Measurements from ENCODE around the gene TNFAIP8. TPM values are rescaled to one million over a fixed set of nuclear protein-coding genes. Genes with fewer than 3 reads are reported as not detected.
A peak's percentile ranks its signal among the peaks of the same experiment; 100 is the strongest.

Gene TNFAIP8
- total and polyA plus RNA-seq, 10 of the 15 experiments (the other 5 are each of a cell fraction or from before 2014, with no cell fraction given), result 124 to 324 (median 177) TPM

DNA sequence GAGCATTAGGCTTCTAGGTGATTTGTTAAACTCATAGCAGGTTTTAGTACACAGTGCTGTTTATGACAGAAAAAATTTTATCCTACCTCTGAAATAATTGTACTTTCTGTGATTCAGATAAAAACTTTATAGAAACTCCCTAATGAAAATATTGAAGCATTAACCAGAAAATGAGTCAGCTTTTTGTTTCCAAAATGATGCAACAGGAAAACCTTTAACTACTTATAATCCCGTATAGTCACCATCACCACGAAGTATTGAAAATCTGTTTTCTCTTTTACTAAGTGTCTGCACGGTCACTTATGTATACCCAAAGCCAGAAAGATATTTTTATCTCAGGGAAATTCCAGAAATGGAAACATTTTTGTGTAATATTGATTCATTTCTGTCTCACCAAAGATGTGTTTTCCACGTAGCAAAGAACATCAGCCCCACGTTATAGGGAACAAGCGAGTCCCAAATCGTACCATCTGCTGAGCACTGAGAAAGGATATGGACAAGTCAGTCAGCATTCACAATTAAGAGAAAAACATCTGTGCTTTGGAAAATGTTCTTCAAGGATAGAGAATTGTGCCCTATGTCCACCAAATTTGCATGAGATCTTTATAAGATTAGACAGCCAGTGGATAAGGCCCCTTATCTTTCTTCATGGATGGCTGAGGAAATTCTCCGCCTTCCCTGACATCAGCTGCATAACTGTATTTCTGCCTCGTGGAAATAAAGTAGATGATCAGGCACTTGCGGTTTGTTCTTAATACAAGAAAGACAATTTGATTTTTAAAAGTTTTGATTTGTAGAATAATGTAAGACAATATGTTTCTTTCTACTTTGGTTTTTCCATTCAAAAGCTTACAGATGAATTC, 41.9 kb downstream of the TNFAIP8 start:
- ChIA-PET SMC1A (ENCODE audit: uncharacterized antibody, unreplicated experiment) (interaction anchor here (0.8 to 26.7 kb wide), 16 partner anchors 9 to 367 kb away, joined by 3 to 583 read pairs (median 4); partner anchors contain the start of gene TNFAIP8), RAD21 (ENCODE audit: unreplicated experiment) (interaction anchor here (1.1 to 5.1 kb wide), 9 partner anchors 14 to 61 kb away, joined by 3 to 22 read pairs (median 4); no protein-coding TSS in a partner anchor), CTCF (interaction anchor here (2.8 to 6.3 kb wide), 4 partner anchors 11 to 82 kb away, joined by 9 to 80 read pairs (median 18); no protein-coding TSS in a partner anchor), POLR2A (interaction anchor here (0.6 to 1.6 kb wide), 7 partner anchors 12 to 336 kb away, joined by 3 to 9 read pairs (median 4); partner anchors contain the start of gene TNFAIP8)
- no peaks in the 10 kb centered on the region for H3K27me3 ChIP-seq (replicated peaks in 1 of 2; ENCODE audit: control insufficient read depth in 2 of 2, insufficient read depth in 2 of 2, low read length in 1 of 2)
- H3K9ac ChIP-seq (ENCODE audit: control insufficient read depth, insufficient read depth, low read length), result peak overlapping the region; percentile 31; the same call in 1 of the 2 replicates
- peaks cover 4 to 5% of the 10 kb centered on the region in 2 experiments; a peak in 3 of 4 replicates for H3K36me3 ChIP-seq (ENCODE audit: control insufficient read depth in 2 of 2, insufficient read depth in 2 of 2, low read length in 1 of 2)
- H2AFZ ChIP-seq (ENCODE audit: control insufficient read depth, low read depth, low read length), result no peak overlapping the region
- peaks cover 65% of the 10 kb centered on the region for H3K4me1 ChIP-seq (ENCODE audit: control insufficient read depth, insufficient read depth, low read length)
- no TSS peak for BruUV-seq (replicated peaks)
- H3K4me3 ChIP-seq, result 0 out of 2 replicates have a peak overlapping the region, but pooled peaks have one; percentile 1
- in situ Hi-C loops (cut with MboI) (loop anchor here (5.0 kb wide), 1 partner anchor 75 kb away; no protein-coding TSS in a partner anchor), intact Hi-C loops (cut with micrococcal nuclease; ENCODE audit: unreplicated experiment) (loop anchor here (1.0 to 5.0 kb wide), 5 partner anchors 31 to 325 kb away; partner anchors contain the start of genes DMXL1 and TNFAIP8)
- peaks cover 1% of the 10 kb centered on the region; the same call in 1 of the 2 replicates for H4K20me1 ChIP-seq (ENCODE audit: control insufficient read depth, insufficient read depth)
- DNase-seq (ENCODE audit: low read depth, low spot score) (peak; percentile 81), ATAC-seq (peak; percentile 73), FAIRE-seq (peak; percentile 49)
- 3% methylated on average over 10 of the region's 10 CpGs for WGBS (ENCODE audit: insufficient coverage, insufficient replicate concordance, low lambda C conversion rate, missing lambda C conversion rate)
- peak overlapping the region; percentile 83 for H3K27ac ChIP-seq (ENCODE audit: control insufficient read depth, insufficient read depth)
- H3K4me2 ChIP-seq (ENCODE audit: control insufficient read depth, insufficient read depth), result peak overlapping the region; percentile 52
- H3K9me3 ChIP-seq (replicated peaks; ENCODE audit: control insufficient read depth, insufficient read depth, low read length), result no peaks in the 10 kb centered on the region
- H3K79me2 ChIP-seq (ENCODE audit: control insufficient read depth, insufficient read depth, low read length), result peaks cover 43% of the 10 kb centered on the region
- TF ChIP-seq SREBF1 (IDR thresholded peaks at IDR 0.05; ENCODE audit: low read length) (no peak), SPI1 (IDR thresholded peaks at IDR 0.05; ENCODE audit: borderline replicate concordance, insufficient read depth, low read depth, low read length) (no peak), STAT3 (IDR thresholded peaks at IDR 0.05; ENCODE audit: low read depth, low read length) (peak; percentile 86; the same call in 1 of the 2 replicates), KDM1A (IDR thresholded peaks at IDR 0.05; ENCODE audit: borderline replicate concordance) (no peak), ZNF274 (IDR thresholded peaks at IDR 0.05; ENCODE audit: insufficient read depth, insufficient read length) (no peak), ZNF384 (IDR thresholded peaks at IDR 0.05; ENCODE audit: borderline replicate concordance, low read depth, low read length) (no peak), CHD4 (IDR thresholded peaks at IDR 0.05) (no peak), POLR2AphosphoS5 (IDR thresholded peaks at IDR 0.05; ENCODE audit: low read length) (peak; percentile 47), HDAC6 (IDR thresholded peaks at IDR 0.05; ENCODE audit: unreplicated experiment) (no peak), RBBP5 (conservative IDR thresholded peaks at IDR 0.05) (no peak), RELA (IDR thresholded peaks at IDR 0.05; ENCODE audit: borderline replicate concordance, partially characterized antibody) (peak; percentile 98), POLR2A (IDR thresholded peaks at IDR 0.05; ENCODE audit: low read depth, low read length) (no peak), ETV6 (conservative IDR thresholded peaks at IDR 0.05 in 1 of 2, IDR thresholded peaks at IDR 0.05 in 1 of 2; ENCODE audit: borderline replicate concordance in 1 of 2, low read depth in 1 of 2) (peak in 1 of 2 experiments; percentile 94; a peak in 2 of 4 replicates), CEBPB (IDR thresholded peaks at IDR 0.05; ENCODE audit: borderline replicate concordance in 1 of 2, low read depth in 2 of 2, low read length in 2 of 2) (peak; percentile 67 to 98; a peak in 3 of 4 replicates), FOXM1 (IDR thresholded peaks at IDR 0.05; ENCODE audit: low read depth, low read length) (peak; percentile 100), IRF4 (IDR thresholded peaks at IDR 0.05; ENCODE audit: low read depth, low read length) (0 out of 2 replicates have a peak, but pooled peaks have one; percentile 62), NR2C1 (IDR thresholded peaks at IDR 0.05) (no peak)
- TF ChIP-seq, protein P1, sequence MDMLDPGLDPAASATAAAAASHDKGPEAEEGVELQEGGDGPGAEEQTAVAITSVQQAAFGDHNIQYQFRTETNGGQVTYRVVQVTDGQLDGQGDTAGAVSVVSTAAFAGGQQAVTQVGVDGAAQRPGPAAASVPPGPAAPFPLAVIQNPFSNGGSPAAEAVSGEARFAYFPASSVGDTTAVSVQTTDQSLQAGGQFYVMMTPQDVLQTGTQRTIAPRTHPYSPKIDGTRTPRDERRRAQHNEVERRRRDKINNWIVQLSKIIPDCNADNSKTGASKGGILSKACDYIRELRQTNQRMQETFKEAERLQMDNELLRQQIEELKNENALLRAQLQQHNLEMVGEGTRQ (IDR thresholded peaks at IDR 0.05; ENCODE audit: borderline replicate concordance, low read depth, low read length), result no peak
- TF ChIP-seq, protein P2, sequence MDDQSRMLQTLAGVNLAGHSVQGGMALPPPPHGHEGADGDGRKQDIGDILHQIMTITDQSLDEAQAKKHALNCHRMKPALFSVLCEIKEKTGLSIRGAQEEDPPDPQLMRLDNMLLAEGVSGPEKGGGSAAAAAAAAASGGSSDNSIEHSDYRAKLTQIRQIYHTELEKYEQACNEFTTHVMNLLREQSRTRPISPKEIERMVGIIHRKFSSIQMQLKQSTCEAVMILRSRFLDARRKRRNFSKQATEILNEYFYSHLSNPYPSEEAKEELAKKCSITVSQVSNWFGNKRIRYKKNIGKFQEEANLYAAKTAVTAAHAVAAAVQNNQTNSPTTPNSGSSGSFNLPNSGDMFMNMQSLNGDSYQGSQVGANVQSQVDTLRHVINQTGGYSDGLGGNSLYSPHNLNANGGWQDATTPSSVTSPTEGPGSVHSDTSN (IDR thresholded peaks at IDR 0.05; ENCODE audit: insufficient replicate concordance, low read depth, low read length), result no peak
- TF ChIP-seq, protein P3, sequence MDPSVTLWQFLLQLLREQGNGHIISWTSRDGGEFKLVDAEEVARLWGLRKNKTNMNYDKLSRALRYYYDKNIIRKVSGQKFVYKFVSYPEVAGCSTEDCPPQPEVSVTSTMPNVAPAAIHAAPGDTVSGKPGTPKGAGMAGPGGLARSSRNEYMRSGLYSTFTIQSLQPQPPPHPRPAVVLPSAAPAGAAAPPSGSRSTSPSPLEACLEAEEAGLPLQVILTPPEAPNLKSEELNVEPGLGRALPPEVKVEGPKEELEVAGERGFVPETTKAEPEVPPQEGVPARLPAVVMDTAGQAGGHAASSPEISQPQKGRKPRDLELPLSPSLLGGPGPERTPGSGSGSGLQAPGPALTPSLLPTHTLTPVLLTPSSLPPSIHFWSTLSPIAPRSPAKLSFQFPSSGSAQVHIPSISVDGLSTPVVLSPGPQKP (IDR thresholded peaks at IDR 0.05; ENCODE audit: low read depth, low read length), result no peak

All from GM12878 (cell line).